CD8-positive, alpha-beta memory T cell (primary cell): ENCODE results near the gene TRPM4. TPM values are rescaled to one million over a fixed set of nuclear protein-coding genes. Genes with fewer than 3 reads are reported as not detected.
"Not testable (repeated sequence)": the region's sequence is repeated elsewhere in the genome, so short reads cannot be mapped to it uniquely, and the experiment has no call there.

Experiments used
- CTCF ChIA-PET: fragments of 350-600 bp; sonication (Branson Sonifier 250); formaldehyde crosslinking; loops from one replicate; lab custom pipeline; 2021; ENCODE audit warnings: antibody characterized with exemption; lab: Charles Lee
- POLR2A ChIA-PET: fragments of 350-600 bp; sonication (Branson Sonifier 250); formaldehyde crosslinking; loops from one replicate; lab custom pipeline; 2021; ENCODE audit warnings: antibody characterized with exemption; lab: Charles Lee
- DNase-seq, 5 donors: peaks; one replicate each; pipeline versions ENCODE4 v3.0.0 to v3.0.0-alpha.2; 2020 to 2022; ENCODE audit warnings: mixed read lengths in 1 of 5
- H3K27ac ChIP-seq: one replicate; pipeline ENCODE4 v1.7.0; 2013; ENCODE audit warnings: low read depth, mild to moderate bottlenecking, low read length, moderate library complexity
- H3K27me3 ChIP-seq: 2 replicates; pipeline ENCODE4 v1.7.0; 2013; ENCODE audit warnings: low read length, mild to moderate bottlenecking; ENCODE audit not compliant: insufficient read depth, poor library complexity, severe bottlenecking
- H3K36me3 ChIP-seq: 2 replicates; pipeline ENCODE4 v1.7.0; 2013; ENCODE audit warnings: mild to moderate bottlenecking, low read length, moderate library complexity; ENCODE audit not compliant: insufficient read depth
- H3K4me1 ChIP-seq: 2 replicates; pipeline ENCODE4 v1.7.0; 2013; ENCODE audit warnings: mild to moderate bottlenecking, low read length, moderate library complexity; ENCODE audit not compliant: insufficient read depth
- H3K4me3 ChIP-seq: 2 replicates; pipeline ENCODE4 v1.7.0; 2013; ENCODE audit warnings: mild to moderate bottlenecking, low read length
- H3K9me3 ChIP-seq: 2 replicates; pipeline ENCODE4 v1.7.0; 2013; ENCODE audit warnings: mild to moderate bottlenecking, low read length
- H3K27ac Mint-ChIP-seq, 8 donors: one replicate each; pipeline ENCODE4 v1.8.0; 2020 to 2021; ENCODE audit warnings: mixed read lengths in 8 of 8, mild to moderate bottlenecking in 6 of 8, inconsistent platforms in 3 of 8, moderate library complexity in 3 of 8
- H3K27me3 Mint-ChIP-seq, 2 donors: one replicate each; pipeline ENCODE4 v1.8.0; 2020 to 2021; ENCODE audit warnings: mixed read lengths in 2 of 2, mild to moderate bottlenecking in 1 of 2, moderate library complexity in 1 of 2
- H3K36me3 Mint-ChIP-seq, 3 donors: one replicate each; pipeline ENCODE4 v1.8.0; 2020 to 2021; ENCODE audit warnings: mixed read lengths in 3 of 3, inconsistent platforms in 1 of 3, mild to moderate bottlenecking in 1 of 3
- H3K4me1 Mint-ChIP-seq, 3 donors: one replicate each; pipeline ENCODE4 v1.8.0; 2020 to 2021; ENCODE audit warnings: mixed read lengths in 3 of 3, inconsistent platforms in 1 of 3, mild to moderate bottlenecking in 1 of 3
- H3K4me3 Mint-ChIP-seq, 7 donors: one replicate each; pipeline ENCODE4 v1.8.0; 2020 to 2021; ENCODE audit warnings: mixed read lengths in 7 of 7, mild to moderate bottlenecking in 6 of 7, moderate library complexity in 4 of 7, inconsistent platforms in 2 of 7
- H3K9me3 Mint-ChIP-seq, 5 donors: one replicate each; pipeline ENCODE4 v1.8.0; 2020 to 2022; ENCODE audit warnings: mixed read lengths in 5 of 5, mild to moderate bottlenecking in 3 of 5, moderate library complexity in 2 of 5, inconsistent platforms in 1 of 5
- polyA plus RNA-seq: library from polyadenylated mRNA; unstranded; fragments of 300-500 nt; fragmentation: Illumina TruSeq; gene quantifications from one replicate; pipeline ENCODE4 v1.2.3, GENCODE V29; 2021
- total RNA-seq, 2 experiments: library from RNA; stranded (reverse); gene quantifications; one replicate each; pipeline ENCODE4 v1.2.3, GENCODE V29; 2021

TRPM4 gene
- total and polyA plus RNA-seq, 3 experiments from 2014 or later, result not detected

DNA sequence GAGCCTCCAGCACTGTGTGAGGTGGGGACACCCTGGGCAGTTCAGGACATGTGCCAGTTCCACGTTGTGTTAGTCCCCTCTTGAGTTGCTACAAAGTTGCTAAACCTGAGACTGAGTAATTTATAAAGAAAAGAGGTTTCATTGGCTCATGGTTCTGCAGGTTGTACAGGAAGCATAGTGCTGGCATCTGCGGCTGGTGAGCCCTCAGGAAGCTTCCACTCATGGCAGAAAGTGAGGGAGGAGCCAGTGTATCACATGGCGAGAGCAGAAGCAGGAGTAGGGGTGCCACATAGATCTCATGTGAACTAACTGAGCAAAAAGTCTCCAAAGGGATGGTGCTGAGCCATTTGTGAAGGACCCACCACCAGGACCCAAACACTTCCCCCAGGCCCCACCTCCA, 33.2 kb downstream of the TRPM4 start:
- CTCF ChIA-PET, result no interaction called here

GRCh38 chr19:49193822-49194394, 36.3 kb downstream of the TRPM4 start:
- Histone ChIP-seq H3K9me3 (no peaks in the 10 kb centered on the region), H3K4me1 (peaks cover 8% of the 10 kb centered on the region), H3K36me3 (no peaks in the 10 kb centered on the region), H3K27me3 (no peaks in the 10 kb centered on the region), H3K4me3 (no peak overlapping the region), H3K27ac (no peak overlapping the region)
- Mint-ChIP-seq H3K9me3 (no peaks in the 10 kb centered on the region), H3K27me3 (peaks cover 6 to 12% of the 10 kb centered on the region in 2 donors), H3K4me3 (no peak overlapping the region), H3K4me1 (peaks cover 10% of the 10 kb centered on the region in 3 donors), H3K36me3 (no peaks in the 10 kb centered on the region), H3K27ac (no peak overlapping the region)
- POLR2A ChIA-PET, result no interaction called here
- CTCF ChIA-PET, result no interaction called here
- no peak for DNase-seq

More for the DNA sequence above, 33.2 kb downstream of the TRPM4 start:
- Histone ChIP-seq H3K9me3 (no peaks in the 10 kb centered on the region), H3K4me1 (peaks cover 8% of the 10 kb centered on the region), H3K4me3 (no peak overlapping the region), H3K27me3 (no peaks in the 10 kb centered on the region), H3K36me3 (no peaks in the 10 kb centered on the region), H3K27ac (no peak overlapping the region)
- peaks cover 9 to 11% (median 10%) of the 10 kb centered on the region in 3 donors for H3K4me1 Mint-ChIP-seq
- DNase-seq, result no peak
- H3K4me3 Mint-ChIP-seq, result no peak overlapping the region
- POLR2A ChIA-PET, result no interaction called here
- H3K9me3 Mint-ChIP-seq, result peaks cover 0 to 3% (median 2%) of the 10 kb centered on the region in 5 donors
- no peak overlapping the region for H3K27ac Mint-ChIP-seq
- no peaks in the 10 kb centered on the region for H3K36me3 Mint-ChIP-seq
- peaks cover 10% of the 10 kb centered on the region in 2 donors for H3K27me3 Mint-ChIP-seq

DNA sequence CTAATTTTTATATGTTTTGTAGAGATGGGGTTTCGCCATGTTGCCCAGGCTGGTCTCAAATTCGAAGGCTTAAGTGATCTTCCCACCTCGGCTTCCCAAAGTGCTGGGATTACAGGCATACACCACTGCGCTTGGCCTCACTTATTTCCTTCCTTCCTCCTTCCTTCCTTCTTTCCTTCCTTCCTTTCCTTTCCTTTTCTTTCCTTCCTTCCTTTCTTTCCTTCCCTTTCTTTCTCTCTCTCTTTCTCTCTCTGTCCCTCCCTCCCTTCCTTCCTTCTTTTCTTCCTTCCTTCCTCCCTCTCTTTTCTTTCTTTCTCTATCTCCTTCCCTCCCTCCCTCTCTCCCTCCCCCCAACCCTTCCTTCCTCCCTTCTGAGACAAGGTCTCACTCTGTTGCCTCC, 36.8 kb downstream of the TRPM4 start:
- ChIA-PET POLR2A (no interaction called here), CTCF (no interaction called here)
- H3K36me3 Mint-ChIP-seq, result no peaks in the 10 kb centered on the region
- Histone ChIP-seq H3K27me3 (no peaks in the 10 kb centered on the region), H3K4me1 (peaks cover 6% of the 10 kb centered on the region), H3K4me3 (no peak overlapping the region), H3K9me3 (no peaks in the 10 kb centered on the region), H3K36me3 (no peaks in the 10 kb centered on the region), H3K27ac (no peak overlapping the region)
- H3K4me3 Mint-ChIP-seq, result no peak overlapping the region
- peaks cover 3 to 10% of the 10 kb centered on the region in 2 donors for H3K27me3 Mint-ChIP-seq
- H3K9me3 Mint-ChIP-seq, result no peaks in the 10 kb centered on the region
- peaks cover 8 to 10% (median 10%) of the 10 kb centered on the region in 3 donors for H3K4me1 Mint-ChIP-seq
- DNase-seq, result no peak
- no peak overlapping the region for H3K27ac Mint-ChIP-seq

DNA sequence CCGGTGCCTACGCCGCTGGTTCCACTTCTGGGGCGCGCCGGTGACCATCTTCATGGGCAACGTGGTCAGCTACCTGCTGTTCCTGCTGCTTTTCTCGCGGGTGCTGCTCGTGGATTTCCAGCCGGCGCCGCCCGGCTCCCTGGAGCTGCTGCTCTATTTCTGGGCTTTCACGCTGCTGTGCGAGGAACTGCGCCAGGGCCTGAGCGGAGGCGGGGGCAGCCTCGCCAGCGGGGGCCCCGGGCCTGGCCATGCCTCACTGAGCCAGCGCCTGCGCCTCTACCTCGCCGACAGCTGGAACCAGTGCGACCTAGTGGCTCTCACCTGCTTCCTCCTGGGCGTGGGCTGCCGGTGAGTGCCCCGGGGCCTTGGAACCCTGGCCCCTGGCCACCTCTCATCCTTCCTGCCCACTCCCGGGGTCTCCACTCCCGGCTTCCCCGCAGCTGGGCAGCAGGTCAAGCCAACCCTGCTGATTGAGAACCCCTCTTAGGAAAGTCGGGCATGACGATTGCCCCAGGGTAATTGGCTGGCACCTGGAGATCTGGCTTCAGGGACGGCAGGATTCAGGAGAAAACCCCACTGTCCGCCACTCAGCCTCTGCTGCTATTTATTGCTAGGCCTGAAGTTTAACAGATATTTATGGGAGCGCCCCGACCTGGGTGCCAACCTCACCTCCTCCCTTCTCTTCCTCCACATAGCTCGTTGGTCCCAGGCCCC, 39.1 kb downstream of the TRPM4 start:
- H3K4me1 Mint-ChIP-seq, result peaks cover 0 to 7% (median 5%) of the 10 kb centered on the region in 3 donors
- DNase-seq, result no peak
- no peaks in the 10 kb centered on the region for H3K36me3 Mint-ChIP-seq
- Histone ChIP-seq H3K4me1 (no peaks in the 10 kb centered on the region), H3K36me3 (no peaks in the 10 kb centered on the region), H3K27ac (no peak overlapping the region), H3K9me3 (no peaks in the 10 kb centered on the region), H3K4me3 (no peak overlapping the region), H3K27me3 (no peaks in the 10 kb centered on the region)
- H3K4me3 Mint-ChIP-seq, result no peak overlapping the region
- H3K9me3 Mint-ChIP-seq, result no peaks in the 10 kb centered on the region
- POLR2A ChIA-PET, result no interaction called here
- peak overlapping the region in 1 of 8 donors; percentile 60 for H3K27ac Mint-ChIP-seq
- CTCF ChIA-PET, result interaction anchor here (1.6 kb wide), 1 partner anchor 99 kb away, joined by 6 read pairs; no protein-coding TSS in a partner anchor
- H3K27me3 Mint-ChIP-seq, result peaks cover 3 to 10% of the 10 kb centered on the region in 2 donors

- Histone ChIP-seq H3K4me1 (no peaks in the 10 kb centered on the region), H3K9me3 (no peaks in the 10 kb centered on the region), H3K27me3 (no peaks in the 10 kb centered on the region), H3K4me3 (no peak overlapping the region), H3K36me3 (no peaks in the 10 kb centered on the region), H3K27ac (no peak overlapping the region)
- no peak overlapping the region for H3K27ac Mint-ChIP-seq
- H3K36me3 Mint-ChIP-seq, result peaks cover 0 to 2% (median 0%) of the 10 kb centered on the region in 3 donors
- POLR2A ChIA-PET, result no interaction called here
- H3K4me3 Mint-ChIP-seq, result no peak overlapping the region
- CTCF ChIA-PET, result interaction anchor here (1.5 kb wide), 1 partner anchor 8 kb away, joined by 4 read pairs; no protein-coding TSS in a partner anchor
- no peak for DNase-seq
- H3K27me3 Mint-ChIP-seq, result peaks cover 4 to 8% of the 10 kb centered on the region in 2 donors
- H3K9me3 Mint-ChIP-seq, result no peaks in the 10 kb centered on the region
- H3K4me1 Mint-ChIP-seq, result peaks cover 0 to 7% (median 5%) of the 10 kb centered on the region in 3 donors
Observed at GRCh38 chr19:49200238-49200862, 42.8 kb downstream of the TRPM4 start.

DNA sequence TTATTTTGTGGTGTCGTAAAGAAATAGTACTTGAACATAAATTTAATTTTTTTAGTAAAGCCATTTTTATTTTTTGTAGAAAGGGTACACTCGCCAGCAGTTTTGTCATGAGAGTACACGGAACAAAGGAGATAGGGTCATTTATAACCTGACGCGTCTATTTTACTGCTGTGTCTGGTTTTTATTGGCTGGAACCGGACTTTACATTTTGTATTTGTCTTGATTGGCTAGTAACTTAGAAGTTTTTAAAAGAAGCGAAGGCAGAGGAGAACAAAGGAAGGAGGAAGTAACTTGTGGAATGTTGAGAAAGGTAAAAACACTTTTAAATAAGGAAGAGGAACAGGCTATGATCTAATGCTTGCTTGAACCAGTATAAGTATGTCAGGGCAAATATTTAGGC, 43.5 kb downstream of the TRPM4 start:
- no peak overlapping the region for H3K4me3 Mint-ChIP-seq
- H3K4me1 Mint-ChIP-seq, result peaks cover 0 to 7% (median 5%) of the 10 kb centered on the region in 3 donors
- peaks cover 4 to 8% of the 10 kb centered on the region in 2 donors for H3K27me3 Mint-ChIP-seq
- Histone ChIP-seq H3K9me3 (no peaks in the 10 kb centered on the region), H3K4me1 (no peaks in the 10 kb centered on the region), H3K4me3 (no peak overlapping the region), H3K36me3 (no peaks in the 10 kb centered on the region), H3K27me3 (no peaks in the 10 kb centered on the region), H3K27ac (no peak overlapping the region)
- DNase-seq, result no peak
- H3K36me3 Mint-ChIP-seq, result peaks cover 0 to 2% (median 0%) of the 10 kb centered on the region in 3 donors
- H3K27ac Mint-ChIP-seq, result no peak overlapping the region
- H3K9me3 Mint-ChIP-seq, result no peaks in the 10 kb centered on the region
- POLR2A ChIA-PET, result no interaction called here
- CTCF ChIA-PET, result no interaction called here

GRCh38 chr19:49205114-49205513, 47.5 kb downstream of the TRPM4 start:
- H3K9me3 ChIP-seq, result no peaks in the 10 kb centered on the region
- H3K27me3 Mint-ChIP-seq, result peaks cover 4 to 20% of the 10 kb centered on the region in 2 donors
- H3K36me3 ChIP-seq, result no peaks in the 10 kb centered on the region
- no peak for DNase-seq
- ChIA-PET POLR2A (no interaction called here), CTCF (no interaction called here)
- H3K4me1 Mint-ChIP-seq, result peaks cover 0 to 8% (median 8%) of the 10 kb centered on the region in 3 donors
- no peak overlapping the region for H3K4me3 Mint-ChIP-seq
- H3K27ac Mint-ChIP-seq, result no peak overlapping the region
- no peaks in the 10 kb centered on the region for H3K27me3 ChIP-seq
- no peak overlapping the region for H3K4me3 ChIP-seq
- H3K27ac ChIP-seq, result no peak overlapping the region
- no peaks in the 10 kb centered on the region for H3K9me3 Mint-ChIP-seq
- H3K36me3 Mint-ChIP-seq, result peaks cover 0 to 2% (median 0%) of the 10 kb centered on the region in 3 donors
- no peaks in the 10 kb centered on the region for H3K4me1 ChIP-seq

DNA sequence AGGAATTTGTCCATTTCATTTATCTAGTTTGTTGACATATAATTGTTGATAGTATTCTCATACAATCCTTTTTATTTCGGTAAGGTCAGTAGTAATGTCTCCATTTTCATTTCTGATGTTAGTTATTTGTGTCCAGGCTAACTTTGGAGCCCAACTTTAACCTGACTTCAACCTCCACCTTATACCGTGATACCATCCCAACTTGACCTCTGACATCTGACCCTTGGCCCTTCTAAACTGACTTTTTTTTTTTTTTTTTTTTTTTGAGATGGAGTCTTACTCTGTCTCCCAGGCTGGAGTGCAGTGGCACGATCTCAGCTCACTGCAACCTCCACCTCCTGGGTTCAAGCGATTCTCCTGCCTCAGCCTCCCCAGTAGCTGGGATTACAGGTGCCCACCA, 51.9 kb downstream of the TRPM4 start:
- H3K36me3 ChIP-seq, H3K4me3 ChIP-seq, H3K27ac ChIP-seq, H3K36me3 Mint-ChIP-seq, H3K4me3 Mint-ChIP-seq, H3K4me1 ChIP-seq, CTCF ChIA-PET, H3K9me3 Mint-ChIP-seq, DNase-seq, H3K27me3 ChIP-seq, POLR2A ChIA-PET, H3K27ac Mint-ChIP-seq, H3K9me3 ChIP-seq: not testable (repeated sequence)
- Mint-ChIP-seq H3K27me3 (peaks cover 9 to 19% of the 10 kb centered on the region in 2 donors), H3K4me1 (peaks cover 9 to 13% (median 12%) of the 10 kb centered on the region in 3 donors)
